Measurements from ENCODE around the gene ALK.

Gene ALK

DNA sequence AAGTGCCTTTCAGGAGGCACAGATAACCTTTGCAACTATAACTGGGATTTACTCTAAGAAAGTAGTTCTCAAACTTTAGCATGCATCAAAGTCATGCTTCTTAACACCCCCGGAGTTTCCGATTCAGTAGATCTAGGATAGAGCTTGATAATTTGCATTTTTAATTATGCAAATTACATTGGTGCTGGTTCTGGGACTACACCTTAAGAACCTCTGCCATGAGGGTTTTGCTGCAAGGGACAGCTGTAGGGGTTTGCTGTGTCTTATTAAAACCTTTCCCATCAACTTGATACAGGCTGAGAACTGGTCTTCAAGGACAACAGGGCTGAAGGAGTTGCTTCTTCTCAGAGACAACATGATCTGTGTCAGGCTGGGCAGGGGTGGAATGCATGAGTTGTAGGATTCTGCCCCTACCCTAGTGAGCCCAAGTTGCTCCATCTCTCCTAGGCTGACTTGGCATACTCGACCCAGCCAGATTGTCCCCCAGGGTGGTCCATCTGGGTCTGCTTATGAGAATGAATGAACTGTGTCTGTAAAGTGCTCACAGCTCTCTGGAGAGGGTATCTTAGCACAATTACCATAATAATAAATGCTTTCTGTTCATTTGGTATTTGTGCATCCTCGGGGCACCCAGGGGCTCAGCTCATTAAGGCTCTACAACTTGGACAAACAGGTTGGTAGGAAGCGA lies 573.5 kb downstream of the ALK start:
- no peak for DNase-seq

DNA sequence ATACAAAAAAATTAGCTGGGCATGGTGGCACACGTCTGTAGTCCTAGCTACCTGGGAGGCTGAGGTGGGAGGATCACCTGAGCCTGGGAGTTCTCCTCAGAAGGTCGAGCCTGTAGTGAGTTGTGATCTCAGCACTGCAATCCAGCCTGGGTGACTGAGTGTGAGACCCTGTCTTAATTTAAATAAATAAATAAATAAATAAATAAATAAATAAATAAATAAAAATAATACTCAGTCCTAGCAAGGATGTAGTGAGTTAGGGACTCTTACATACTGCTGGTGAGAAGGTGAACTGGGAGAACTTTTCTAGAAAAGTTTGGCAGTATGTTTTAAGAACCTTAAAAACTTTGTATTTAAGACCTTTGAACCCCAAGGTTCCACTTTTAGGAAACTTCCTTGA lies 576.1 kb downstream of the ALK start:
- no peak for DNase-seq

GRCh38 chr2:29343830-29344229 lies 577.6 kb downstream of the ALK start:
- DNase-seq = no peak

GRCh38 chr2:29336341-29337241 lies 584.8 kb downstream of the ALK start:
- DNase-seq = no peak

GRCh38 chr2:29335396-29335795 lies 586.0 kb downstream of the ALK start:
- no peak for DNase-seq

GRCh38 chr2:29334706-29335105 lies 586.7 kb downstream of the ALK start:
- no peak for DNase-seq

GRCh38 chr2:29332540-29332939 lies 588.8 kb downstream of the ALK start:
- no peak for DNase-seq

DNA sequence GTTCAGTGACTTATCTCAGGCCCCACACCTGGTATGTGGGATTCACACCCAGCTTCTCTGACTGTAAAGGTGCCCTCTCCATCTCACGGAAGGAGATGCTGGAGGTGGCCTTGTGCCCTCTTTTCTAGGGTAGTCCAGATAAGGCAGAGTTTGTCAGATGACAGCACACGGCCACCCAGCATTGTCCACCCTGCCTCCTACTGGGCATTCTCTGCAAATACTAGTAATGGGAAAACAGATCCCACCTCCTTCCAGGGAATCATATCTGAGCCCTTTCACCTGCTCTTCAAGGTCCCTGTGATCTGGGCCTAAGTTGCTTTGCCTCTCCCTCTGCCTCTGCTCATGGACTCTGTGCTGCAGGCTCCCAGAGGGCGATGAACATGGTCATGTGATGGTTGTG lies 591.5 kb downstream of the ALK start:
- DNase-seq = no peak

DNA sequence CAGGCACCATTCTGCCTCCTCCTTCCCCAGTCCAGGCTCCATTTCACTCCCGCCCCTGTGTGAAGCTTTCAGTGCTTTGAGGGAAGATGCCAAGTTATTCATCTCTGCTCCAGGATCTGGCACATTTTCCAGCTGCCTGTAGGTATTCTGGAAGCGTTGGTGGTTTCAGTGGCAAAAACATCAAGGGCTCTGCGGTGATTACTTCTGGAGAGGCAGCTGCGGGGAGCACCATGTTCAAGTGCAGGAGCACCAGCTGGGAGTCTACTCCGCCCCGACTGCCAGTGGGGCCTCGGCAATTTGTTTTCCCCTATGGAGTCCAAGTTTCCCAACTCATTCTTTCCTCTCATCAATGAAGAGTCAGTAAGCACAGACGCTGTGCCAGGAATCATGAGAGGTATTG lies 594.5 kb downstream of the ALK start:
- DNase-seq = no peak

DNA sequence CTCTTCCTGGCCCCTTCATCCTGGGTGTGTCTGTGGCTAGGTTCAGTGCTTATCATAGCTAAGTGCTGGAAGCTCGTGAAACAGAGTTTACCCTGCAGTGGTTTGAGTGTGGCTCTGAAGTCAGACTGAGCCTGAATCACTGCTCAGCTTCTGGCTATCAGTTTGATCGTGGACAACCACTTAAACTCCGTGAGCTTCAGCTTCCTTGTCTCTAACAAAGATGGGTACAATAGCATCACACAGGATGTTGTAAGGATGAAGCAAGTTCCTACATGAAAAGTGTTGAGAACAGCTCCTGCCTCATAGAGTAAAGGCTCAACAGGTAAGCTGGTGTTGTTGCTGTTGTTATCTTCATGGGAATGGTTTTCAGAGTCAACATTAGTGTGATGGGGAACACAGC lies 595.8 kb downstream of the ALK start:
- DNase-seq = no peak

DNA sequence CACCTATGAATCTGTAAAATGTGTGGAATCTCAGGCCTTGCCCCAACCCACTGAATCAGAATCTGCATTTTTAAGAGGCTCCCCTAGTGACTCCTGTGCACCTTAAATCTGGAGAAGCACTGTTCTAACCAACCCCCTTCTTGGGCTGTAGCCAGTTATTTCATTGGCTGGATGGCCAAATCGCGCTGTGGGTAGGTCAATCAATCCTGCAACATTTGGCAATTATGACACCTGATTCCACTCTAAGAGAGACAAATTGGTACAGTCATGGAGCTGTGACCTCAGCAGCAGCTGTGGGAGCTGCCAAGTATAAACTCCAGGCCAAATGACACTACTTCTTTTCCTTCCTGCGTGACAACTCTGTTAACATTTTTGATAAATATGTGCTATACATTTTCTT lies 597.4 kb downstream of the ALK start:
- DNase-seq = no peak

GRCh38 chr2:29323301-29323700 lies 598.1 kb downstream of the ALK start:
- DNase-seq = no peak

GRCh38 chr2:29322011-29322410 lies 599.4 kb downstream of the ALK start:
- DNase-seq = no peak

- DNase-seq = no peak
Measured at GRCh38 chr2:29317801-29318485, 603.4 kb downstream of the ALK start.

DNA sequence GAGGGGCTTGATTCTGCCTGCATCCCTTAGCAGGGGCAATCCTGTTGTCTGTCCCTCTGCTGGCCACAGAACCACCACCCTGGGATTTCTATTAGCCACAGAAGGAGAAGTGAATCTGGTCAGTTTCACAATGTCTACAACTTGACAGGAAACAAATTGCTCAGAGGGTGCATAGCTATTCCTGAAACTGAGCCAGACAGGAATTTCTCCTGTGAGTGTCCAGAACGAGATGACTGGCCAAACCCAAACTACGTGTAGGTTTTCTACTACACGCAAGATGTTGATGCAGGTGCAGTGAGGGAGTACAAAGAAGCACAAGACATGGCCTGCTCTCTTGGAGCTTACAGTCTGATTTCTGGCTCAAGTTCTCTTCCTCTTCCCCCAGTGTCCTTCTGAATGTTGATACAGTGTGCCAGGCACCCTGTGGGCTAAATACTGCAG lies 604.3 kb downstream of the ALK start:
- DNase-seq = peak; percentile 87

- no peak for DNase-seq
Measured at GRCh38 chr2:29314816-29315571, 606.4 kb downstream of the ALK start.

DNA sequence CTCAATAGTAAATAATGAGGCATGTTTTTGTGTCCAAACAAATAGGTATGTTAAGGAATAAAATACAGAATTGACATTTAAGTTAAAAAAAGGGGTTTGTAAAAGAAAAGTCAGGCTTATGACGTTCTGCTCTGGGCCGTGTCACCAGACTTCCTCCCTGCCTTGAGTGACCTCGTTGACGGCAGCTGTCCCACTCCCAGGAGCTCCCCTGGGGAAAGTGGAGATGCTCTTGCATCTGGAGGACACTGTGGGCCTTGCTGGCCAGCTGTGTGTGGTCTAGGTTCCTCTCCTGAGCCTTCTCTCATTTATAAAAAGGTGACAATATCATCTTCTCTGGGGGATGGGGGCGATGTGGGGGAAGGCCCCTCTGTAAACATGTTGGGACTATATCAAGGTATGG lies 609.9 kb downstream of the ALK start:
- DNase-seq = no peak

- no peak for DNase-seq
Measured at GRCh38 chr2:29310650-29311348, 610.6 kb downstream of the ALK start.

DNA sequence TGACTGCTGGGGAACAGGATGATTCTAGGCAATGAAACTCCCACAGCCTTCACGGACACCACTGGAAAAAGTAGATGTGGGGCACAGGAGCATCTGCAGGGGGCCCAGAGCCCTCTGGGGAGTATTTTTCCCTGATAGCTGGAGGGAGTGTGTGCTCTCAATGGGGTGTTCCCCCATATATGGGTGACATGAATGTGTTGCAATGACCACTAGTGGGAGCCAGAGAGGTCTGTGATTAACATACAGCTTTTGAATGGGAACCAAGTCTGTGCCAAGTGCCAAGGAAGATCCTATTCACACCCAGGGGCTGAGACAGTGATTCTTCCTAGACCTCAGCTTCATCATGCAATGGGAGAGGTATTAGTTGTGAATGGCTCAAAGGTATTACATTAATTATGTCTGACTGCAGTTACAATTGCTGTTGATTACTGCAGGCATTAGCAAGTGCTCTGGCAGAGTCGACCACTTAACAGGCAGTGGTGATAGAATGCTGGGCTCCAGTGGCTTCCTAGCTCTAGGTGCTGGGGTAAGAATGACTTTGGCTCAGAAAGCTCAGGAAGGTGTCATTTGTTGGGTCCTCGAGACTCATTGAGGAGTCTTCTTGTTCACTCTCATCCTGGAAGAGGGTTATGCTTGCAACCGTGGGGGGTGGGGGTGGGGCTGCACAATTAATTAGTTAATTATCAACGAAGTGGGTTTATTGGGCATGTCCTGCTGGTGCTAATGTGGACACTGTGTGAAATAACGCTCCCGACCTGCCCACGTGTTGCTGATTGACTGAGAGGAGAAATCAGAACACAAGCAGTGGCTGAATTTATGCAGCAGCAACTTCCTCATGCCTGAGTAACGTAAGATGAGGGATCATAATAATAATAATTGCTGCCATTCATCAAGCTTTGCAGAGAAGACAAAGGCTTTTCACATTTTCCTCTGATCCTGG lies 612.0 kb downstream of the ALK start:
- DNase-seq = peak; percentile 32

DNA sequence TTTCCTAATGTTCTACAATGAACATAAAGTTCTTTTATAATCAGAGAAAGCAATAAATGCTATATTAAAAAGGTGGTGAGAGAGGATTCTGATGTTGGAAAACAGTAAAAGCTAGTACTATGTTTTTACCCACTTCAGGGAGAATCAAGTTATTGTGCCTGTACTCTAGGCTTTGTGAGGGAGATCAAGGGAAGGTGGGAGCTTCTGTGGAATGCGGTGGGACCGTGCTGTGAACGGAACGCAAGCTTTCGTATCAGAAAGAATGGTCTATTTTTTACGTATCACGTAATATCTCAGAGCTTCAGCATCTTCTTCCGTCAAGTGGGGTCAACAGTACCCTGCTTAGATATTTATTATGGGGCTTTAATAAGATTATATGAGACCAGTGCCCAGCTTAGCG lies 613.0 kb downstream of the ALK start:
- DNase-seq = no peak

DNA sequence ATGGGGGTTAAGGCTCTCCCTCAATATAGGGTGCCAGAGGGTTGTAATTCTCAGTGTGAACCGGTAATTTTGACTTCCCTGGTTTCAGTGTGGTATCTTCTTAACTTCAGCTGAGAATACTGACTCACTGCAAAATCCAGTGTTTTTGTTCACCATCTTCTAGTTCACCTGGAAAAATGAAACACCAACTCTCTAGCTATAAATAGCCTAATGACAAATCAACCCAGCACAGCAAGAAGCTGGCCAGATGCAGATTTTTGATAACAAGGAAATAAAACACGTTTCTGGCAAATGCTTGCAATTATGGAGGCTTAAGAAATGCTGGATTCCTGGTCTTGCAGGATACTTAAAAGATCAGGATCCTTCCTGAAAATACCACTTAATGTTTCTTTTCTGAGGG lies 613.9 kb downstream of the ALK start:
- no peak for DNase-seq
